CD4-positive, alpha-beta T cell treated with Interleukin-6 at 100 ng/mL for 8 hours (primary cell): ENCODE data around the gene TRPV6.

Experiments used
- DNase-seq: peaks from one replicate; pipeline ENCODE4 v3.0.0-alpha.2; 2020; ENCODE audit warnings: mixed read lengths, low spot score

TRPV6 gene

DNA sequence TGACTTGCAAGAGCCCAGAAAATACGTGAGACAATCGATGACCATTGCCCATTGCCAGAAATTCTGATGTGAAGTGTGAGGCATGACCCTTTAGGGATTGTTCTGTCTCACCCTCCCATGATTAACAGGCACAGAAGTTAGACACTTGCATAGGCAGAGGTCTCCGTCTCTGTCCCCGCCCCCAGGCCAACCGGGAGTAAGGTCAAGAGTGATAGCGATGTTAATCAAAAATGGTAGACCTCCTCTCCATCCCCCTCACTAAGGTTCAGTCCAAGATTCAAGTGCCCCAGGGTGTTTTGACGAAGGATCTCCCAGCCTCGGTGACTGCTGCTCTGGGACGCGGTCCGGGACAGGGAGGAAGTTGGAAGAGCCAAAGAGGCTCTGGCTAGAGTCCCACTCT, 22.7 kb upstream of the TRPV6 start:
- DNase-seq: no peak

DNA sequence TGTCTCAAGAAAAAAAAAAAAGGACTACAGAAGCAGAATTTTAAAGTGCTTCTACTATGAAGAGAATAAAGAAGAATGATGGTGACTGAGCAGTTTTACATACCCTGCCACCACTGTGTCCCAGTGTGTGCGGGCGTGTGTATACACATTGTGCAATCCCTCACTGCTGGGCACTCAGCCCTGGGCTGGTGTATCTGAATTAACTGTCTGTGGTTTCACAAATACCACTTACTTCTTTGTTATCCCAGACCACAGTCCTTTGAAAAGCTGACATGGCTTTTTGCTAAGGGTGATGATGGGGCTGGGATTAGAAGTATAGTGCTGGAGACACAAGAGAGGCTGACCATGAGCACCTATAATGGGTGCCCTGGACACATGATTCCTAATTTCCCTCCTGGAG, 21.1 kb upstream of the TRPV6 start:
- no peak for DNase-seq

DNA sequence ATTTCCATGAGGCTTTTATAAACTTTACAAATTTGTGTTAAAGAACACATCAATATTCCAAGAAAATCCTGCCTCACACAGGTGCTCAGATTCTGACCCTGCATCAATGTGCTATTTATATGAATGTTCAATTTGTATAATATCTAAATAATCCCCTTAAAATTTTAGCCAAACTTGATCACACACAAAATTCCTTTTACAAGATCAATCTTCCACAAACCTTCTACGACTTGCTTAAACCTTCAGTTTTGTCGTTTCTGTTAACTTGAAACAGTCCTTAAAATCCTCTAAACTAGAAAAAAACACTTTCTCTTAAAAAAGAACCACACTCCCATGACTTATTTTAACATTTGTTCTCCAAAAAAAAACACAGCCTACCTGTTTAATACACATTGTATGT, 20.2 kb upstream of the TRPV6 start:
- DNase-seq: no peak

DNA sequence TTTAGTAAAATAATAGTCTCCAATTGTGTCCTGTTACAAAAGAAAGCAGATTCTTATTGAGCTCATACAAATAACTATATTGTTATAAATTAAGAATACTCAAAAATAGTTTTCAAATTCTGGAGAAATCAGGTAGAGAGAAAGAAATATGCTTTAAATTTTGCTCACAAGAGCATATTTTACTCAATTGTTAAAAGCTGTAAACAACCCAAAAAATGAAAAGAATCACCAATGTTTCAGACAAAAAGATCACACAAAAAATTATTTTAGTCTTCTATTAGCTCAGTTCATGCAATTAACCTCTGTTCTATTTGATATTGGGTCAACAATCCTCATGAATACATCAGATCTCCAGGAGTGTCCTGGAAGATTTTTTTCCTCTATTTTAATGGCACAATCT, 18.6 kb upstream of the TRPV6 start:
- DNase-seq: no peak

DNA sequence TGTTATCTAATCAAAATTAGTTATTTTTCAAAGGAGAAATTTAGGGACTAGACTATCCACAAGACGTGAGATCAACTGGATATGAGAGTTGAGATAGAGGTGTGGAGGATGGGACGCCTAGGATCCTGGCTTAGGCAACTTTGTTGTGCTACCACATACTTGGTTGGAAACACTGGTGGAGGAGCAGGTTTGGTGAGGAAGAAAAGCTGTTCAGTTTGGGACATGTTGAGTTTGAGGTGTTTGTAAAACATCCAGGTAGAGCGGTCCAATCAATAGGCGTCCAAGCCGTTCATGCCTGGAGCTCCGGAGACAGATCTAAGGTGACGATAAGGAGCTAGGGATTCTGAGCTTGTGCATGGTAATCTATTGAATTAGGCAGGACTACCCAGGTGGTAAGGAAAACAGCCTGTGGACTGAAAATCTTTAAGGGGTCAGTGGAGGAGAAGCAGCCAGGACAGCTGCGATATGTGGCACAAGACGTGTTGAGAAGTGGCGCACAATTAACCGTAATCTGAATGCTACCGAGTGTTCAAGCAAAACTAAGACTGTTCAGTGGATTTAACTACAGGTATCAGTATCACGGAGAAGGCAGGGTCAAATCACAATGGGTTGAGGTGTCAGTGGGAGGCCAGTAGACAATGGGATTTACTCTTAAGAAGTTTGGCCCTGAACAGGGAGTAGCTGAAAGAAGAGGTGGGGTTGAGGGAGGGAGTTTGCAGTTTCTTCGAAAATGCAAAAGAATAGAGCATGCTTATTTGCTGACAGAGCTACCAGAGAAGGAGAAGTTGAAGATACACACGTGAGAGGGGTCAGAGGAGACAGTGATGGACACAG, 16.1 kb upstream of the TRPV6 start:
- DNase-seq: no peak

DNA sequence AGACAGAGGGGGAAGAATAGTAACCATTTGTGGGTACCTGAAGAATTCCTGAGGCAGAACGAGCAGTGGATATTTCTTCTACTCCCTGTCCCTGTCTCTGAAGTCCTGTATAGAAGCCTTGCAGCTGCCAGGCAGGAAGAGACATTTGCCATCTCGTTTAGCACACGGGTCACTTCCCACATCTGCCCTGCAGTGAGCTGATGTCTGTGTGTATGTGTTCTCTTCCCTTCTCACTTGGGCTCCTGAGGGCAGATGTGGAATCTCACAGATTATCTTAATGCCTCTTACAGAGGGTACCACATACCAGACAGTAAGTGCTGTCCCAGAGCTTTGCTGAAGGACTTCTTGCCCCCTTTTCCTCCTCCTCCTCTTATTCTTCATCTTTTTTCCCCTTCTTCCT, 14.1 kb upstream of the TRPV6 start:
- DNase-seq: no peak

DNA sequence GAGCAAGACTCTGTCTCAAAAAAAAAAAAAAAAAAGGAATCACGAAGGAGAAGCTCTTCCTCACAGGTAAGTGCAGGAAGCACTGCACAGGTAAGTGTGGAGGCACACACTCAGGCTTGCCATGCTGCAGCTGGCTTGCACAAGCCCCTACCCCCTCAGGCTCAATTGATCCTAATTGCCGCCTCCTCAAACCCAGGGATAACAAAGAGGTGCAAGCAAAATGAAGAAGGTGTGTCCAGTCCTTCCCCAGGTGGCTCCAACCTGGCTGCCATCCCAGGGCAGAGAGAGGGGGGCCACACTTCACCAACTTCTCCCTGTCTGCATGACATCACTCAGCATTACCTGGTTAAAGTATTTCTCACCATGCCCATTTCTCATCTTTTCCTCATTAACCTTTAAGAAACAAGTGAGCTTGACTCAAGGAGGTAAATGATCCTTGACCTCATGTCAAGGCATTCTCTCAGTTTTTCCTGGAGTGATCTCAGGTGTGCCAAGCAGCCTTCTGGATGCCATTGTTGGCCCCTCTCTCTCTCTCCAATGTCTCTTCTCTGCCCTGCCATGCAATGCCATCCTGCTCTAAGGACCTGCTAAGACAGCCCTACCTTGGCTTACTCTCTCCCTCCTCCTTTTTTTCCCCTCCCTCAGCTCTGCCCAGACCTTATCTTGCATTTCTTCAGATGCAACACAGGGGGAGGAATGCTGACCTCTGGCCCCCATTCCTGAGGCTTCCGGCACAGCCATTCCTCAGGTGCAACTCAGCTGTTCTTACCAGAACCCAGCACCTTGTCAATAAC, 13.0 kb upstream of the TRPV6 start:
- no peak for DNase-seq

DNA sequence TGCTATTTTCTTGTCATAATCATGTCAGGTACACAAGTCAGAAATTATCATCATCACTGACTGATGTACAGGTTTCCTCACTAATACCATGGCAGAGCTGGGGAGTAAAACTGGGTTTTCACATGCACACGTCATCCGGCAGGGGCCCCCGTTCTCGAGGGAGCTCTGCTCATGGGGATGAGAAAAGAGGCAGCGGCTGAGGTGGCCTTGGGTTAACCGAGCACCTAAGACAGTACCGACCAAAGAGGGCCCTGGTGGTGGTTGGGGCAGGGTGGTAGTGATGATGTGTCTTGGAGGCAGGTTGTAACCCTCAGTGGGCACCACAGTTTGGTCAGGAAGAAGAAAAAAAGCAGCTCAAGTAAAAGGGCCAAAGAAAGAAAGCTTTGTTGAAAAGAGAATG, 12.1 kb upstream of the TRPV6 start:
- DNase-seq: no peak

DNA sequence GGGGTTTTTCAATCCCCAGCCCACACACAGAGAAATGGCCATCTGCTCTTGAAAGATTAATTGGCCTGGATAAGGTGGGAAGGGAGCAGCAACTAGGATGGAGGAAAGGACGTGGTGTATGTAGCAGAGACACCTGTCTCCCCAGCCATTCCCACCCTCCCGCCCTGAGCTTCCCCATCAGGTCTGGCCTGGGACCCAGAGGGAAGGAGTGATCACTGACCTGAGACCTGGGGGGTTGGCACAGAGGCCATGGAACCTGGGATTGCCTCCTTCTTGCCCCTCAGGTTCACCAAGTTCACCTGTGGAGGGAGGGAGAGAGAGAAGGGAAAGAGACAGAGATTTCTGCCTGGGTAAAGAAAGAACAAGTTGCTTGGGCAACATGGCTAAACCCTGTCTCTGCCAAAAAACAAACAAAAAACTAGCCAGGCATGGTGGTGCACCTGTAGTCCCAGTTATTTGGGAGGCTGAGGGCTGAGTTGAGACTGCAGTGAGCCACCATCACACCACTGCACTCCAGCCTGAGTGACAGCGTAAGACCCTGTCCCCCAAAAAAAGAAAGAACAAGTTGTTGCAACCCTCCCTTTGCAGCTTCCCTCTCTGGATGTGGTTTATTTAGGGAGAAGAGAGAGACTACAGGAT, 11.3 kb upstream of the TRPV6 start:
- DNase-seq: no peak

DNA sequence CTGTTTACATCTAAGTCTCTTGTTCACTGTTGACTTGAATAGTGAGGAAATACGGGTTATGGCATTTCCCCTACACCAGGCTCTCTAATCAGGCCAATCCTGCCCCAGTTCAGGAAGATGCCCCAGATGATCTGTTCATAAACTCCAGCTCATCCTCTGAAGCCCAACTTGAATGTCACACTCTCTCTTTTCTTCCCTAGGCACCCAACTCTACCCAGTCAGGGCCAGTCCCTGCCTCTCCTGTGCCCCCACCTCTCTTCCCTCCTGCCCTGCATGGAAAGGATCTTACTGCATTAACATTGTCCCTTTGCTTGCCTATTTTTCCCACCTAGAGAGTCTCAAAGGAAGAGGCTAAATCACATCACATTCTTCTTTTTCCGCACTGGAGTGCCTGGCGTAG, 10.6 kb upstream of the TRPV6 start:
- no peak for DNase-seq

DNA sequence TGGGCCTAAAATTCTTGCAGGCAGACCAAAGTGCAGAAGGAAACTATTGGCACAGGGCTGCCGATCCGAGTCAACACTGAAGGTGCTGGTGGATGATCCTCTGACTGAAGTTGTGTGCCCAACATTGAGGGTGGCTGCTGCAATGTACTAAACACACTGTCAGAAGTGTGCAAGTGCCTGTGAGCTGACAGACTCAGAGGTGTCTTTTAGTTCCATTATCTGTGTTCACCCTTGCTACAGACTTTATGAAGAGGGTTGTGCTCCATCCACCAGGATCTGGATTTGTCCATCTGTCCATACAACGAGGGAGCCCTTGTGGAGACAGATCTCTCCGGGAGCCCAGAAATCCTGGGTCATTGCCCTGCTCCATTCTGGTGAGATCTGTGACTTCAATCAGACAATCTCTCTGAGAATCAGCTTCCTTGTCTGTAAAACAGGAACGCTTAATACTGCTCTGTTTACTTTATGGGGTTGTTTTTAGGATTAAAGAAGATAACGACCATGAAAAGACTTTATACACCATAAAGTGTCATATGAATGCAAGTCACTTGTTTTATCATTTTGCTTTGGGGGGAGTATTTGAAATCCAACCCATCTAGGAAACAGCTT, 9.5 kb upstream of the TRPV6 start:
- DNase-seq: no peak

DNA sequence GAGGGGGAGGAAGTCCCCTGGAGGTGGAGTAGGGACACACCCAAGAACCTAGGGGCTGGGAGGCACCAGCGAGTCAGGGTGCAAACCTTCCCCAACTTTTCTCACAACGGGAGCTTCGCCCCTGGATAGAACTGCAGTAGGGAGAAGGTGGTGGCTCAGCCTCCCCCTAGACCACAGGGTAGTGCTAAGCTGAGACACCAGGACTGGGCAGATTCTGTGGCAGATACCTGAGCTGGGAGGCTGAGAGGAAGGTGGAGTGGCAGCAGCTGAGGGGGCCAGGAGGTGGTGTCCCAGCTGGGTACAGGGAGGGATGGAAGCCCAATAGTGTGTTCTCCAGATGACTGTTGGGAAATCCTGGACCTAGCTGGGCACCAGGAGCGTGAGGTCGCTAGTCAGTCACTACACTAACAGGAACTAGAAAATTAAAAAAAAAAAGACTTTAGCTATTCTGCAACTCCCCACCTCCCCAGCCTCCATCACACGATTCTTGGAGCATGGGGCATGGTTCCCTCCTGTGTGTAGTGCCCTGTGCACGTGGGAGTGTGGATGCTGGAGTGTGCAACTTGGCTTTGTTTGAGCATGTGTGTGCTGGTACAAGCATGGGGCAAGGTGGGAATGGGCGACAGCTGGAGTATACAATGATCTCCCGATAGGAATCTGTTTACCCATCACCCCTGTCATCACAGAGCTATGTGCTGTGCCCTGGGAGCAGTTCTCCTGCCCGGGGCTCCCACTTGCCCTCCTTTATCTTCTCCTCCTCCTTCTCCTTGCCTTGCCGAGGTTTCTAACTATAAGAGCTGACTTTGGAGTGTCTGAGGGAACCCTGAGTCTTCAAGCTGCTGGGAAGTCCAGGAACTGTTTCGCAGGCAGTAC, 8.8 kb upstream of the TRPV6 start:
- no peak for DNase-seq

DNA sequence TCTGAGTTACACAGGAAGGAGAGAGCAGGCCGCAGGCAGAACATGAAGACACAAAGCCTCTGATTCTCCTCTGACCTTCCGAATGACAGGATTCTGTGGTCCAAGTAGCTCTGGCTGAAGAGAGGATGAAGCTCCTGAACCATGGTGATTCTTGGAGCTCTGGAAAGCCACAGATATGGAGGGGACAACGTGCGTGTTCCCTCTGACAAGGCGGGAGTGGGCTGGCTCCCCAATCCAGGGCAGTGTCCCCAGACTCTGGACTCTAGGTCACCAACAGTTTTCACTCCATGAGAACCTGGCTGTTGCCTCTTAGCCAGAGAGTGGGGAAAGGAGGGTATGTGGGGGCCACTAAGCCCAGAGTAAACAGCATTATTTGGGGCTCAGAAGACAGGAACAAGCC, 7.4 kb upstream of the TRPV6 start:
- DNase-seq: no peak

DNA sequence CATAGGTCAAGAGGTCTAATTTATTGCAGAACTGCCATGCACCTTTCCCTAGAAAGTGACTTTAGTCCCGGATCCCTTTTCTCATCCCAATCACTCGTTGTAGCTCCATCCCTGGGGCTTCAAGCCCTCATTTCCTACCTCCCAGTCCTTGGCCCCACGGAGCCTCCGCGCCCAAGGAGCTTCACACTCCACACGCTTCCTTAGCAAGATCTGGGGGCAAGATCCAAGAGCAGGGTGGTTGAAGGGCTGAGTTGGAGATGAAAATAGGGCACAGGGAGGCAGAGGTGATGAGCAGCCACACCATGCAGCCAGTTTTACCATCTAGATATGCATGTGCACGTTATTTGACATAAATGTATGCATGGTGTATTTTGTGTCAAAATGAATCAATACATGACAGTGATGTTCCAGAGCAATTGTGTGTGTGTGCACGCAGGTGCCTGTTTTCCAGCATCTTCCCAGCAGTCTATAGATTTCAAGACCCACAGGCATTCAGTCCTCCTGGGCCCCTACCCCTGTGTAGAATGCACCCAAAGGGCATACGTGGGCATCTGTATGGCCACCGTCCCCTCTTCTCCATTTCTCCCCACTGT, 6.0 kb upstream of the TRPV6 start:
- DNase-seq: no peak

DNA sequence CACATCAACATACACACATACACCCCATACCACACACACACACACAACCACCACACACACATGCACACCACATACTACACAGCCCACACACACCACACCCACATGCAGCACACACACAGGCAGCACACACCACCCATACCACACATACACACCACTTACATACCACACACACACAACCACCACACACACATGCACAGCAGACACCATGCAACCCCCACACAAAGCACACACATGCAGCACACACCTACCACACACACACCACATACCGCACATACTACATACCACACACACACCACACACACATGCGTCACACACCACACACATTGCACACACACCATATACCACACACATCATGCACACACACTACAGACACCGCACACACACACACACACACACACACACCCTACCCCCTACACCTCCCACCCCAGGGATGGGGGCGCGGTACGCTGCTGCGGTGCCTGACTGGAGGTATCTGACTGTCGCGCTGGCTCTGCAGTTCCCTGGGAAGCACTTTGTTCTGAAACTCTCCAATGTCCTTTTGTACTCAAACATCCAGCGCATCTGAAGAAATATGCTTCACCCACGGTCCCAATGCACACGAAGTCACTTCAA, 5.4 kb upstream of the TRPV6 start:
- DNase-seq: no peak

DNA sequence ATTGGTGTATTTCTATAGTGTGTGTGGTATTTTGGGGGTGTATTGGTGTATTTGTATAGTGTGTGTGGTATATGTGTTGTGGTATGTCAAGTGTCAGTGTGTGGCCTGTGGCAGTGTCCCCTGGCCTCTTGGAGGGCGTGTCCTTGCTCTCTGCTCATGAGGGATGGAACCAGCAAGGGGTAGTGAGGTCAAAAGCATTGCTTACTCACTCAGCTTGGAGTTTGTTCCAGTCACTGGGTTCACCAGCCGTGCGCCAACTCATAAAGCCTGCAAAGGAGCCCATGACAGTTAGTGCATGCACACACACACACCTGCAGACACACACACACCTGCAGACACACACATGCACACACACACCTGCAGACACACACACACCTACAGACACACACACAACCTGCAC, 4.3 kb upstream of the TRPV6 start:
- DNase-seq: no peak

DNA sequence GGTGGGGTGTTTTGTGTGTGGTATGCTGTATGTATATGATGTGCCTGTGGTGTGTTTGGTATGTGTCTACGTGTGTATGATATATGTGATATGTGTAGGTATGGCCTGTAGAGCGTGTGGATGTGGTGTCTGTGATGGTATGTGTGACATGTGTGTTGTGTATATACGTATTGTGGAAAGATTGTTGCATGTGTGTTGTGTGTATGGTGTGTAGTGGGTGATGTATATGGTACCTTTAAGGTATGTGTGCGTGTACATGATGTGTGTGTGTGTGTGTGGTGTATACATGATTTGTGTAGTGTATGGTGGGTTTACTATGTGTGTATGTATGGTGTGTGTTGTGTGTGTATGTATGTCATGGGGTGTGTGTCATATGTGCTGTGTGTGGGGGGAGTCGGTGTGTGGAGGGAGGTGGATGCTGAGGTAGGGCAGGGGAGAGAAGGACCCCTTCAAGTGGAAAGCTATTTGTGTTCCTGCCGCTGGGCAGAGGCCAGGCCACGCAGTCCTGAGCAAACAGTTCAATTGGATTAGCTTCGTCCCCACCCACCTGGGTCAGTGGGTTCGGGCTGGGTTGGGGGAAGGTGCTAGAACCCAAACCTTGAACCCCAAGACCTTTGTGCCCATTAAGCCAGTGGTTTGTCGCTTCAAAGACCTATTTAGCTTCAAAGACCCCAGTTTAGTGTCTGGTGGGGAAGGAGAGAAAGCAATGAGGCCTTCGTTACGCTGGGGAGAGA, 1.9 kb upstream of the TRPV6 start:
- DNase-seq: no peak

DNA sequence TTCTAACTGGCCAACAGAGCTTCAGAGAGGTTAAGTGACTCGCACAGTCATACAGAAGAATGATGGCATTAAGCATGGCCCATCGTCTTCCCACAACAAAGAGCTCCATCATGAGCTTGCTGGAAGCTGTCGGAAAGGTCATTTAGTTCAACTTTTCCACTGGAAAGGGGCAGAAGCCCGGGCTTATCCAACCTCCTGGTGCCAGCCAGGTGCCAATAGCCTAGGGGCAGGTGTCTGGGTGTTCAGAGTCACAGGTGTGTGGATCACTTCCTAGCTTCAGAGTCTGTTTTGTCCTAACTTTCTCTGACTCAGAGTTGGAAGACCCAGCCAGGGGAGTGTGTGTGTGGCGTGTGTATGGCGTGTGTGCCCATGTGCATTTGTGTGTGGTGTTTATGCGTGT, 1.3 kb upstream of the TRPV6 start:
- no peak for DNase-seq

DNA sequence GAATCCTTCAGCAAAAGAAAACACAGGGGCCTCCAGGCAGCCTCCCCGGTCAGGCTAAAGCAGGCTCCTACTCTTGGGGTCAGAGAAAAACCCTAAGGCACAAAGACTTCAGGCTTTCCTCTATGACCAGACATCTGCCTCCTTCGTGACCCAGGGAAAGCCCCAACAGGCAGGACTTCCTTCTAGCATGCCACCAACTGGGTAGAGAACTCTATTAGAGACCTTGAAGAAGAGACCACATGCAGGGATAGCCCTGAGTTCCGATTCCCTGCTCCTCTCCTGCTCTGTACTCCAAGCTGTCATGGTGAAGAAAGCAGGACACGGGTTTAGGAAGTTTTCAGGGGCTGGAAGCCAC, 1.3 kb downstream of the TRPV6 start:
- DNase-seq: no peak

DNA sequence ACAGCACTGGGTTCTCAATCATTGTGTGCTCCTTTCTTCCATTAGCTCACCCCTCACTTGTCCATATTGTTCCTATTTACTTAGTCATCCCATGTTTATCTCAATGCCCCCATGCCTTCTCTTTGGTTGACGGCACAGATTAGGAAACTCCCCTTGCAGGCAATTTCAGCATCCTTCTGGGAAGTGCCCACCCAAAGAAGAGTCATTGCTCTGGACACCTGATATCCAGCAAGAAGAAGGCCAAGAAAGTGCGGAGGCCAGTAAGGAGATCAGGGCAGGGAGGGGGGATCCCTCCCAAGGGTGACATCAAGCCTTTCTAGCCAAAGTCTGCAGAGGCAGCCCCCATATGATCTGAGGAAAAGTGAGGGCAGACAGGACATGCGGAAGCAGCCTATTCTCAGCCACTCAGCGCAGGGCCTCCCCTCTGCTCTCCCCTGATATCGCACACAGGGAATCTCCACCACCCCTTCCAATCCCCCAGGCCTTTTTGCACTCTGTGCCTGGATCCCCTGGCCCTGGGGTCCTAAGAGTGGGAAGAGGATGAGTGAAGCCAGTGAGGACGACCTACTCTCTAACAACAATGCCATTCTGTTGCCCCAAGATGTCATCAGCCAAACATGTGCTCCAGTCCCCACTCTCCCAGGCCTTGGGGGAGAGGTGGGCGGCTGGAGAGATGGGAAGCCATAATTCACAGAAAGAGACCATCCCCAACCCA, 1.8 kb downstream of the TRPV6 start:
- DNase-seq: no peak
